ENCODE measurements around the gene PTPRD. TPM values are rescaled to one million over a fixed set of nuclear protein-coding genes. Genes with fewer than 3 reads are reported as not detected.

The PTPRD gene
- total RNA-seq, 2 donors from 2014 or later = 60.1 to 75.7 TPM

GRCh38 chr9:9592104-9592503 lies 1020.7 kb downstream of the PTPRD start:
- Histone ChIP-seq H3K4me1 (no peaks in the 10 kb centered on the region), H3K27me3 (no peaks in the 10 kb centered on the region), H3K4me3 (no peak overlapping the region), H3K9ac (ENCODE audit: low read depth in 2 of 2, low read length in 2 of 2) (no peak overlapping the region), H3K27ac (no peak overlapping the region), H3K9me3 (no peaks in the 10 kb centered on the region), H3K36me3 (no peaks in the 10 kb centered on the region)
- no peak for DNase-seq
- TF ChIP-seq CTCF (IDR thresholded peaks at IDR 0.05) = no peak
- intact Hi-C loops (cut with DNase I) = loop anchor here (10.0 kb wide), 1 partner anchor 353 kb away; no protein-coding TSS in a partner anchor

GRCh38 chr9:9585920-9586319 lies 1026.9 kb downstream of the PTPRD start:
- no peaks in the 10 kb centered on the region for H3K4me1 ChIP-seq
- no peak overlapping the region for H3K9ac ChIP-seq (ENCODE audit: low read depth in 2 of 2, low read length in 2 of 2)

GRCh38 chr9:9574080-9574479 lies 1038.7 kb downstream of the PTPRD start:
- Histone ChIP-seq H3K4me1 (no peaks in the 10 kb centered on the region), H3K9ac (ENCODE audit: low read depth in 2 of 2, low read length in 2 of 2) (no peak overlapping the region), H3K4me3 (no peak overlapping the region), H3K27ac (no peak overlapping the region), H3K27me3 (no peaks in the 10 kb centered on the region), H3K36me3 (no peaks in the 10 kb centered on the region), H3K9me3 (no peaks in the 10 kb centered on the region)
- DNase-seq = no peak
- intact Hi-C loops (cut with DNase I) = no loop called here
- no peak for TF ChIP-seq CTCF (IDR thresholded peaks at IDR 0.05)

More at GRCh38 chr9:9585920-9586319, 1026.9 kb downstream of the PTPRD start:
- H3K27me3 ChIP-seq = no peaks in the 10 kb centered on the region
- no peak overlapping the region for H3K4me3 ChIP-seq
- intact Hi-C loops (cut with DNase I) = no loop called here
- H3K9me3 ChIP-seq = no peaks in the 10 kb centered on the region
- no peak overlapping the region for H3K27ac ChIP-seq
- no peaks in the 10 kb centered on the region for H3K36me3 ChIP-seq
- DNase-seq = no peak
- no peak for TF ChIP-seq CTCF (IDR thresholded peaks at IDR 0.05)

GRCh38 chr9:9565700-9566099 lies 1047.1 kb downstream of the PTPRD start:
- Histone ChIP-seq H3K4me3 (no peak overlapping the region), H3K27ac (no peak overlapping the region), H3K4me1 (no peaks in the 10 kb centered on the region), H3K27me3 (no peaks in the 10 kb centered on the region), H3K9ac (ENCODE audit: low read depth in 2 of 2, low read length in 2 of 2) (no peak overlapping the region), H3K9me3 (no peaks in the 10 kb centered on the region), H3K36me3 (no peaks in the 10 kb centered on the region)
- no peak for TF ChIP-seq CTCF (IDR thresholded peaks at IDR 0.05)
- intact Hi-C loops (cut with DNase I) = no loop called here
- DNase-seq = no peak

- no peak for TF ChIP-seq CTCF (IDR thresholded peaks at IDR 0.05)
- intact Hi-C loops (cut with DNase I) = no loop called here
- no peaks in the 10 kb centered on the region for H3K4me1 ChIP-seq
- no peak overlapping the region for H3K9ac ChIP-seq (ENCODE audit: low read depth in 2 of 2, low read length in 2 of 2)
- no peak for DNase-seq
- no peak overlapping the region for H3K27ac ChIP-seq
- H3K36me3 ChIP-seq = no peaks in the 10 kb centered on the region
- no peaks in the 10 kb centered on the region for H3K9me3 ChIP-seq
- no peak overlapping the region for H3K4me3 ChIP-seq
- no peaks in the 10 kb centered on the region for H3K27me3 ChIP-seq
Measured at GRCh38 chr9:9563817-9564216, 1049.0 kb downstream of the PTPRD start.
